GM12874 (cell line): Measurements from ENCODE around the gene NOM1.

Source experiments
- CTCF ChIP-seq: IDR thresholded peaks from 2 replicates; pipeline ENCODE4 v1.5.1; 2011; ENCODE audit warnings: low read depth, mild to moderate bottlenecking, control low read depth, low read length, moderate library complexity; ENCODE audit not compliant: insufficient read depth

NOM1 gene

GRCh38 chr7:157003756-157004520 lies 54.4 kb downstream of the NOM1 start:
- no peak for TF ChIP-seq CTCF

- TF ChIP-seq CTCF: no peak
Measured at GRCh38 chr7:157004521-157005455, 55.3 kb downstream of the NOM1 start.

GRCh38 chr7:157005456-157006204 lies 56.1 kb downstream of the NOM1 start:
- no peak for TF ChIP-seq CTCF

GRCh38 chr7:157006205-157006747 lies 56.8 kb downstream of the NOM1 start:
- TF ChIP-seq CTCF: no peak

GRCh38 chr7:157006829-157007469 lies 57.4 kb downstream of the NOM1 start:
- TF ChIP-seq CTCF: no peak

- no peak for TF ChIP-seq CTCF
Measured at GRCh38 chr7:157007470-157008066, 58.1 kb downstream of the NOM1 start.
